Activated CD8-positive, alpha-beta memory T cell treated with anti-CD3 and anti-CD28 coated beads for 36 hours (primary cell): ENCODE results near the gene TRAK2. TPM values are rescaled to one million over a fixed set of nuclear protein-coding genes. Genes with fewer than 3 reads are reported as not detected.

Experiments used
- CTCF ChIA-PET: fragments of 350-600 bp; sonication (Branson Sonifier 250); formaldehyde crosslinking; loops from one replicate; lab custom pipeline; 2021; ENCODE audit warnings: antibody characterized with exemption; lab: Charles Lee
- POLR2A ChIA-PET: fragments of 350-600 bp; sonication (Branson Sonifier 250); formaldehyde crosslinking; loops from one replicate; lab custom pipeline; 2021; ENCODE audit warnings: antibody characterized with exemption; lab: Charles Lee
- total RNA-seq, 2 experiments: library from RNA; stranded (reverse); gene quantifications; one replicate each; pipeline ENCODE4 v1.2.3, GENCODE V29; 2021

TRAK2 gene
- total RNA-seq, 2 experiments from 2014 or later: 22.6 to 23.2 TPM

- ChIA-PET CTCF (no interaction called here), POLR2A (no interaction called here)
Measured at GRCh38 chr2:201343559-201343958, 107.7 kb downstream of the TRAK2 start.

GRCh38 chr2:201342923-201343322 lies 108.3 kb downstream of the TRAK2 start:
- CTCF ChIA-PET: no interaction called here
- POLR2A ChIA-PET: no interaction called here

GRCh38 chr2:201329409-201329808 lies 121.8 kb downstream of the TRAK2 start:
- POLR2A ChIA-PET: no interaction called here

GRCh38 chr2:201327678-201328077 lies 123.6 kb downstream of the TRAK2 start:
- CTCF ChIA-PET: no interaction called here
- POLR2A ChIA-PET: no interaction called here

More at GRCh38 chr2:201329409-201329808, 121.8 kb downstream of the TRAK2 start:
- CTCF ChIA-PET: no interaction called here

Other genes starting within 250 kb of the TRAK2 start
- 10 to 100 TPM; 33.0 to 36.1 TPM for gene CASP8, start 190.9 kb downstream of the TRAK2 start, total RNA-seq
- 1 to 10 TPM in 1 of 2 experiments, under 1 TPM in 1; 0.97 to 1.3 TPM for gene FLACC1, start 94.1 kb downstream of the TRAK2 start, total RNA-seq
- 10 to 100 TPM; 23.0 to 25.8 TPM for gene STRADB, start 282 bp upstream of the TRAK2 start, total RNA-seq
- gene TMEM237, start 192.0 kb upstream of the TRAK2 start, total RNA-seq: 10 to 100 TPM; 19.4 to 19.8 TPM
- not detected for gene MPP4, start 247.2 kb upstream of the TRAK2 start, total RNA-seq